HCT116 (cell line): ENCODE results near the gene KRTAP19-3. TPM values are rescaled to one million over a fixed set of nuclear protein-coding genes. Genes with fewer than 3 reads are reported as not detected.
"Not testable (repeated sequence)": the region's sequence is repeated elsewhere in the genome, so short reads cannot be mapped to it uniquely, and the experiment has no call there.

ENCODE experiments used
- ATAC-seq: fragments of 200-7000 bp; cut with Tn5 transposase; 2 replicates; pipeline ENCODE4 v1.9.1; 2020; ENCODE audit warnings: mild to moderate bottlenecking, moderate library complexity
- BruUV-seq: library from RNA; stranded (reverse); fragments of 400-500 nt; replicated peaks from 2 replicates; lab custom pipeline; 2021; lab: Mats Ljungman, UMichigan
- CTCF ChIA-PET: fragments of 300-600 bp; sonication (Branson Sonifier 250); formaldehyde crosslinking; loops from one replicate; lab custom pipeline; 2021; ENCODE audit warnings: antibody characterized with exemption; lab: Charles Lee
- POLR2A ChIA-PET: fragments of 300-600, 350-600 bp; sonication (Branson Sonifier 250); formaldehyde crosslinking; loops from one replicate; lab custom pipeline; 2021; ENCODE audit warnings: antibody characterized with exemption; lab: Charles Lee
- RAD21 ChIA-PET, 2 experiments: fragments of 300-600 bp; sonication (Branson Sonifier 250); formaldehyde crosslinking; loops; one replicate each; lab custom pipeline; 2023; ENCODE audit warnings: low total read pairs in 2 of 2; ENCODE audit not compliant: uncharacterized antibody in 2 of 2, unreplicated experiment in 2 of 2, low non-redundant PET in 1 of 2; lab: Charles Lee
- DNase-seq: peaks from one replicate; pipeline ENCODE4 v3.0.0-alpha.2; 2010; ENCODE audit warnings: low read depth, low spot score
- H2AFZ ChIP-seq: fragments of 200-600 bp; shearing (Covaris generic), sonication (generic); 2 replicates; pipeline ENCODE4 v1.6.1; 2017; ENCODE audit warnings: low read depth, mixed run types, mixed read lengths, antibody characterized with exemption, low read length; ENCODE audit not compliant: poor library complexity, severe bottlenecking
- H3K27ac ChIP-seq: 2 replicates; pipeline ENCODE4 v1.5.1; 2012; ENCODE audit warnings: low read depth, low read length
- H3K27me3 ChIP-seq: fragments of 200-600 bp; sonication (generic); 2 replicates; pipeline ENCODE4 v1.6.1; 2016; ENCODE audit warnings: mixed run types, low read length, mixed read lengths; ENCODE audit not compliant: insufficient read depth
- H3K36me3 ChIP-seq, 2 experiments: fragments of 200-500 bp in 1 of 2; fragments of 200-600 bp in 1 of 2; sonication (Bioruptor generic) in 1 of 2; sonication (generic) in 1 of 2; 2 replicates each; pipeline versions ENCODE4 v1.5.1 to v1.6.1; 2014 to 2016; ENCODE audit warnings: low read length in 2 of 2, inconsistent platforms in 1 of 2, mixed read lengths in 1 of 2, mixed run types in 1 of 2; ENCODE audit not compliant: insufficient read depth in 2 of 2, control insufficient read depth in 1 of 2
- H3K4me1 ChIP-seq, 2 experiments: fragments of 200-600 bp in 1 of 2; sonication (generic) in 1 of 2; 2 replicates each; pipeline versions ENCODE4 v1.5.1 to v1.6.1; 2012 to 2017; ENCODE audit warnings: low read length in 2 of 2, inconsistent platforms in 1 of 2, mild to moderate bottlenecking in 1 of 2, mixed read lengths in 1 of 2, mixed run types in 1 of 2, moderate library complexity in 1 of 2; ENCODE audit not compliant: insufficient read depth in 2 of 2, control insufficient read depth in 1 of 2
- H3K4me2 ChIP-seq: fragments of 200-600 bp; sonication (generic); 2 replicates; pipeline ENCODE4 v1.6.1; 2017; ENCODE audit warnings: mixed run types, low read length, mixed read lengths
- H3K4me3 ChIP-seq, 2 experiments: fragments of 200-600 bp in 1 of 2; sonication (generic) in 1 of 2; replicated peaks in 1 of 2; 2 replicates each; pipeline ENCODE4 v1.5.1; 2011 to 2016; ENCODE audit warnings: low read length in 2 of 2, control low read depth in 1 of 2, low read depth in 1 of 2, mild to moderate bottlenecking in 1 of 2, mixed read lengths in 1 of 2, mixed run types in 1 of 2
- H3K79me2 ChIP-seq: fragments of 200-600 bp; sonication (generic); 2 replicates; pipeline ENCODE4 v1.6.1; 2017; ENCODE audit warnings: mild to moderate bottlenecking, mixed run types, low read length, moderate library complexity, mixed read lengths; ENCODE audit not compliant: insufficient read depth
- H3K9ac ChIP-seq: fragments of 200-600 bp; sonication (generic); 2 replicates; pipeline ENCODE4 v1.6.1; 2016; ENCODE audit warnings: low read length, mixed read lengths
- H3K9me2 ChIP-seq: fragments of 200-600 bp; sonication (generic), shearing (Covaris generic); 2 replicates; pipeline ENCODE4 v1.6.1; 2017; ENCODE audit warnings: mixed run types, mild to moderate bottlenecking, moderate library complexity; ENCODE audit not compliant: insufficient read depth
- H3K9me3 ChIP-seq, 2 experiments: fragments of 200-500 bp in 1 of 2; fragments of 200-600 bp in 1 of 2; sonication (Bioruptor generic) in 1 of 2; sonication (generic) in 1 of 2; 2 replicates each; pipeline ENCODE4 v1.6.1; 2014 to 2017; ENCODE audit warnings: low read length in 2 of 2, mixed read lengths in 2 of 2, inconsistent platforms in 1 of 2, low read depth in 1 of 2, mild to moderate bottlenecking in 1 of 2, mixed run types in 1 of 2, moderate library complexity in 1 of 2; ENCODE audit not compliant: control insufficient read depth in 1 of 2, insufficient read depth in 1 of 2
- H4K20me1 ChIP-seq: fragments of 200-600 bp; sonication (generic), shearing (Covaris generic); 2 replicates; pipeline ENCODE4 v1.6.1; 2017; ENCODE audit warnings: mixed run types, mild to moderate bottlenecking, moderate library complexity; ENCODE audit not compliant: insufficient read depth
- CEBPB ChIP-seq: IDR thresholded peaks from 2 replicates; pipeline ENCODE4 v1.6.1; 2012; ENCODE audit warnings: low read depth
- CTCF ChIP-seq, 3 experiments: fragments of 200-600 bp in 1 of 3; sonication (generic) in 1 of 3; IDR thresholded peaks in 2 of 3; conservative IDR thresholded peaks in 1 of 3; 2 replicates each; pipeline ENCODE4 v1.5.1; 2012 to 2017; ENCODE audit warnings: low read depth in 2 of 3, low read length in 2 of 3, antibody characterized with exemption in 1 of 3, borderline replicate concordance in 1 of 3, control low read depth in 1 of 3, mild to moderate bottlenecking in 1 of 3, mixed read lengths in 1 of 3, mixed run types in 1 of 3, moderate library complexity in 1 of 3; ENCODE audit not compliant: insufficient read depth in 1 of 3
- EGR1 ChIP-seq: IDR thresholded peaks from 2 replicates; pipeline ENCODE4 v1.6.1; 2012; ENCODE audit warnings: low read depth
- ELF1 ChIP-seq: IDR thresholded peaks from 2 replicates; pipeline ENCODE4 v1.6.1; 2012; ENCODE audit warnings: low read depth, borderline replicate concordance
- EZH2 ChIP-seq: fragments of 200-600 bp; sonication (generic); IDR thresholded peaks from 2 replicates; pipeline ENCODE4 v1.6.1; 2017; ENCODE audit warnings: antibody characterized with exemption, mixed run types
- EZH2phosphoT487 ChIP-seq: fragments of 200-600 bp; IDR thresholded peaks from 2 replicates; pipeline ENCODE4 v1.6.1; 2018; ENCODE audit warnings: antibody characterized with exemption, borderline replicate concordance
- POLR2A ChIP-seq: IDR thresholded peaks from 2 replicates; pipeline ENCODE4 v1.7.0; 2011; ENCODE audit warnings: borderline replicate concordance; ENCODE audit not compliant: insufficient read depth, insufficient read length; ENCODE audit errors: extremely low read depth
- POLR2AphosphoS5 ChIP-seq: IDR thresholded peaks from 2 replicates; pipeline ENCODE4 v1.6.1; 2011; ENCODE audit warnings: mild to moderate bottlenecking, low read depth, low read length, moderate library complexity
- SIN3A ChIP-seq: IDR thresholded peaks from 2 replicates; pipeline ENCODE4 v1.6.1; 2012; ENCODE audit warnings: low read depth
- SP1 ChIP-seq: IDR thresholded peaks from 2 replicates; pipeline ENCODE4 v1.6.1; 2012; ENCODE audit warnings: low read depth
- ZFX ChIP-seq: fragments of 450-650 bp; IDR thresholded peaks from 2 replicates; pipeline ENCODE4 v1.6.1; 2017
- intact Hi-C: fragments of 100-400 bp; cut with micrococcal nuclease; formaldehyde crosslinking; loops from 2 replicates; pipeline ENCODE4 v1.10.0; 2022
- total RNA-seq: library from RNA; stranded (reverse); gene quantifications from one replicate; pipeline ENCODE4 v1.2.1, GENCODE V29; 2021; ENCODE audit not compliant: unreplicated experiment

Gene KRTAP19-3
- total RNA-seq, 1 experiment from 2014 or later: not detected

- no peak for TF ChIP-seq SP1
- TF ChIP-seq CEBPB: no peak
- TF ChIP-seq EZH2: no peak
- no peak for TF ChIP-seq ELF1
- no peak for TF ChIP-seq EGR1
- no peak for TF ChIP-seq EZH2phosphoT487
- no peak for TF ChIP-seq POLR2AphosphoS5
- TF ChIP-seq SIN3A: no peak
- TF ChIP-seq ZFX: no peak
- no peak for TF ChIP-seq POLR2A
Measured at GRCh38 chr21:30515681-30516080, 23.9 kb upstream of the KRTAP19-3 start (continued).

- H3K4me1 ChIP-seq, H3K36me3 ChIP-seq, H3K9ac ChIP-seq, DNase-seq, RAD21 ChIA-PET, H3K4me2 ChIP-seq, H3K79me2 ChIP-seq, H4K20me1 ChIP-seq, H3K4me3 ChIP-seq, H3K9me2 ChIP-seq, H3K27me3 ChIP-seq, BruUV-seq, intact Hi-C loops, H3K27ac ChIP-seq, H2AFZ ChIP-seq, POLR2A ChIA-PET, ATAC-seq: not testable (repeated sequence)
- H3K9me3 ChIP-seq: peaks cover 14 to 18% of the 10 kb centered on the region in 2 experiments; a peak in 3 of 4 replicates
- CTCF ChIA-PET: interaction anchor here (0.6 kb wide), 1 partner anchor 580 kb away, joined by 3 read pairs; no protein-coding TSS in a partner anchor
- peak in 2 of 3 experiments; percentile 25 to 39; a peak in 3 of 6 replicates for TF ChIP-seq CTCF (IDR thresholded peaks at IDR 0.05 in 2 of 3, conservative IDR thresholded peaks at IDR 0.05 in 1 of 3; ENCODE audit: borderline replicate concordance in 1 of 3, insufficient read depth in 1 of 3, low read depth in 2 of 3, low read length in 2 of 3)
Measured at GRCh38 chr21:30505621-30506205, 13.9 kb upstream of the KRTAP19-3 start.
